Stimulated activated CD4-positive, alpha-beta T cell treated with anti-CD3 and anti-CD28 coated beads, Interleukin-1b, Interleukin-23, amount 100 ng/mL, for 48 hours (primary cell): ENCODE data around the gene WWOX.
"Not testable (repeated sequence)": the region's sequence is repeated elsewhere in the genome, so short reads cannot be mapped to it uniquely, and the experiment has no call there.

Experiments used
- DNase-seq: peaks from one replicate; pipeline ENCODE4 v3.0.0-alpha.2; 2020

WWOX gene

GRCh38 chr16:79210607-79211006 is 1111.2 kb downstream of the WWOX start:
- DNase-seq, result peak; percentile 5

- no peak for DNase-seq
Observed at GRCh38 chr16:79211586-79211985, 1112.1 kb downstream of the WWOX start.

GRCh38 chr16:79212114-79212791 is 1112.8 kb downstream of the WWOX start:
- no peak for DNase-seq

- no peak for DNase-seq
Observed at GRCh38 chr16:79213214-79213613, 1113.8 kb downstream of the WWOX start.

GRCh38 chr16:79215289-79215688 is 1115.8 kb downstream of the WWOX start:
- DNase-seq, result no peak

GRCh38 chr16:79217375-79218011 is 1118.0 kb downstream of the WWOX start:
- DNase-seq, result peak; percentile 30

DNA sequence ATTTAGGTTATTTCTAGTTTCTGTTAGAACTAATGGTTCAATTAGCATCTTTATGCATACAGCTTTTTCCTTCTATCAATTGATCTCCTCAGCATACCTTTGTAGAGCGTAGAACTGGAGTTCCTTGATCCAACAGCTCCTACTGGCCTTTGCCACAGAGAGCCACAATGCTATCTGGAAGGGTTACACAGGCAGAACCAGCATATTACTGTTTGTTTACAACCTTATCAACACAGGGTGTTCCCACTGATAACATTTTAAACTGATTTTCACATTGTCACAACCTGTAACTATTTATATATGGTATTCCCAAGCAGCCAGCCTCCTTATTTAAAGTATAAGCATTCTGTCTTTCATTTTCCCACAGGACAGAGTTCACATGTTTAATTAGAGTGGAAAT is 1118.9 kb downstream of the WWOX start:
- no peak for DNase-seq

DNA sequence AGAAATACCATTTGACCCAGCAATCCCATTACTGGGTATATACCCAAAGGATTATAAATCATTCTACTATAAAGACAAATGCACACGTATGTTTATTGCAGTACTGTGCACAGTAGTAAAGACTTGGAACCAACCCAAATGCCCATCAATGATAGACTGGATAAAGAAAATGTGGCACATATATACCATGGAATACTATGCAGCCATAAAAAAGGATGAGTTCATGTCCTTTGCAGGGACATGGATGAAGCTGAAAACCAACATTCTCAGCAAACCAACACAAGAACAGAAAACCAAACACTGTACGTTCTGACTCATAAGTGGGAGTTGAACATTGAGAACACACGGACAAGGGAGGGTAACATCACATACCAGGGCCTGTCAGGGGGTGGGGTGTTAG is 1126.5 kb downstream of the WWOX start:
- DNase-seq, result not testable (repeated sequence)

GRCh38 chr16:79229361-79229760 is 1129.9 kb downstream of the WWOX start:
- DNase-seq, result no peak

GRCh38 chr16:79245700-79246099 is 1146.2 kb downstream of the WWOX start:
- DNase-seq, result not testable (repeated sequence)

GRCh38 chr16:79247386-79247785 is 1147.9 kb downstream of the WWOX start:
- DNase-seq, result no peak

GRCh38 chr16:79248351-79248750 is 1148.9 kb downstream of the WWOX start:
- no peak for DNase-seq

GRCh38 chr16:79250502-79251098 is 1151.1 kb downstream of the WWOX start:
- DNase-seq, result no peak

GRCh38 chr16:79253100-79253631 is 1153.7 kb downstream of the WWOX start:
- DNase-seq, result no peak

GRCh38 chr16:79257953-79258490 is 1158.6 kb downstream of the WWOX start:
- no peak for DNase-seq

DNA sequence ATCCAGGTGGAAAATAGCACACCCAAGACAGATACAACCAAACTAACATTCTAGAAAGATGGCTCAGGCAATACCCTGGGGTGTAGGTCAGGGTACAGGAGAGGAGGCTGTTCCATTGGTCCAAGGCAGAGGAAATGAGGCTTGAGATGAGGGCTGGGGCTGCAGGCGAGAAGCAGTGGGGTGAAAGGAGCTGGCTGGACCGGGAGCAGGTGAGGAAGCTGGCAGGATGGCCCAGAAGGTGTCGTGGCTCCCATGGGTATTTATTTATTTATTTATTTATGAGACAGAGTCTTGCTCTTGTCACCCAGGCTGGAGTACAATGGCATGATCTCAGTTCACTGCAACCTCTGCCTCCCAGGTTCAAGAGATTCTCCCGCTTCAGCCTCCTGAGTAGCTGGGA is 1161.4 kb downstream of the WWOX start:
- DNase-seq, result not testable (repeated sequence)

DNA sequence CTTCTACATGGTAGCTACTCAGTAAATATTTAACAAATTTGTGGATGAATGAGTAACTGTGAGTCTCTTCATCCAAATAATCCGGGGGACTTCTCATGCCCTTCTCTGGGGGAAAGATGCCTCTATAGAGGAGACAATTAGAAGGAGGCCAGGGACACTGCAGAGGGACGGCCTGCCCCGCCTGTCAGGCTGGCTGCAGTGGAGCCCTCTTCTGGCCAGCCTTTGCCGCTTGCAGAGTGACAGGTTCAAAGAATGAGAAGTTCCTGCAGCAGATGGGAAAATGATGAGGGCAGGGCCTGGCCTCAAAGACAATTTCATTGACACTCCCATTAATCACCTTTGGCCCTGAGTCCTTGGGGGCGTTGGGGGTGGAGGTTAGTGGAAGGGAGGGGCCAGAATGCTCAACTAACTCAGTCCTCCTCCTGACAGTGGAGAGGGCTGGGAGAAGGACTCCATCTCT is 1162.1 kb downstream of the WWOX start:
- DNase-seq, result peak; percentile 66

DNA sequence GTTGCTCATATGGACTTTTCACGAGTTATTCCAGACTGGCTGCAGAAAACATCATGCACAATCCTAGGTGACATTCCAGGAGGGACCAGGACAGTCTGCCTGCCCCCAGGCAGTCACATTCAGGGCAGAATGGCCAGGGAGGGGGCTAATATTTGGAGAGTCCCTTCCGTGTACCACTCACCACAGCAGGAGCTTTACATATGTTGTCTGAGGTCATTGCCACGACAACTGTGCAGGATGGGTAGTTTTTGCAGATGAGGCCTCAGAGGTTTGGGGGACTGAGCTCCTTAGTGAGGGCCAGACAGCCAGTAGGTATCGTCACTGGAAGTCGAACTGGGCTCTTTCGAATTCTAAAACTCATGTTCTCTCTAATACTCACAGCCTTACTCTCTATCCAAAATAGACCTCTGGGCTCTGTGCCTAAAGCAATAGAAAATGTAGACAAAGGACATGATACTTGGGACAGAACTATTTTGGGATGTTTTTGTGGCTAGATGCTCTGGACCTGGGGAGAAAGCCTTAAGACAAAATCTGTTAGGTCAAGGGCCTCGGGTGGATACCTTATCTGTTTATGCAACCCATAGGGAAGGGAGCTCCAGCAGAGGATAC is 1162.6 kb downstream of the WWOX start:
- no peak for DNase-seq
